ENCODE results near the gene ALAD.
"Not testable (repeated sequence)": the region's sequence is repeated elsewhere in the genome, so short reads cannot be mapped to it uniquely, and the experiment has no call there.

Gene ALAD

DNA sequence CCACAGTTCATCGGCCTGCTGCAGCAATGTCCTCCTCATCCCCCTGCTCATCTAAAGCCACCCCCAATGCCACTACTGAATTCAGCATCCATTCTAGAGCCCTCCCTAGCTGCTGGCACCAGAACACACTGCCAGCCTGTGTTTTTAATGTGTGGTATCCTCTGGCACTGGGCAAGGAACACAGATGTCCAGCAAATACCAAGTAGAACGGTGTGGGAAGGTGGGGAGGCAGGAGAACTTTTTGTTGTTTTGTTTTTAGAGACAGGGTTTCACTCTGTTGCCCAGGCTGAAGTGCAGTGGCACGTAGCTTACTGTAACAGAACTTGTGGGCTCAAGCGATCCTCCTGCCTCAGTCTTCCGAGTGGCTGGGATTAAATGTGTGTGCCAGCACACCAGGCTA, 29.0 kb downstream of the ALAD start:
- no peak for DNase-seq

DNA sequence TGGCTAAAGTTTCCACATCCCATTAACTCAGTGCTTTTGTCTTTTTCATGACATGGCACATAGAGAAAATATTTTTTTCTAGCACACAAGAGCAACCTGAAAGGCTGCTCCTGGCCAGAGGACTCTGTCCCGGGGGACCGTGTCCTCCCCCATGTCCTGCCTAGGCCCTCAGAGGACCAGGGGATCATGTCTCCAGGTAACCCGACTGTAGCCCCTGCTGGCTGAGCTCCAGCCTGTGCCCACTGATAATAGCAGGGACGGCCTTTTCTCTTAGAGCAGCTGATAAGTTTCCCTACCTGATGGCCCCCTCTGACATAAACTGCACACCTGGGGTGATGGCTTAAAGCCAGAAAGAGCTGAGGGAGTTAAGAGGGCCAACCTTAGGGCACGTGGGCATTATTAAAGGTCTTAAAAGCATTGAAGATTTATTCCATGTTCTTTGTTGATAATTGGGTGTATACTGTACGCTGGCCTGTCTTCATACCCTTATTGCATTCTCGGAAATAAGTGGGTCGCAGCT, 30.2 kb downstream of the ALAD start:
- DNase-seq, result no peak

DNA sequence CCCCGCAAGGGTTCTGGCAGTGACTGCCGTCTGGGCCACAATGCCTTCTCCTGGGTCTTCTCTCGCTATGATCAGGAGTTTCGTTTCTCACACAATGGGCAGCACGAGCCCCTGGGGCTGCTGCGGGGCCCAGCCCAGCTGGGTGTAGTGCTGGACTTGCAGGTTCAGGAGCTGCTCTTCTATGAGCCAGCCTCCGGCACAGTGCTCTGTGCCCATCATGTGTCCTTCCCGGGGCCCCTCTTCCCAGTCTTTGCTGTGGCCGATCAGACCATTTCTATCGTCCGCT, 31.3 kb downstream of the ALAD start:
- no peak for DNase-seq

DNA sequence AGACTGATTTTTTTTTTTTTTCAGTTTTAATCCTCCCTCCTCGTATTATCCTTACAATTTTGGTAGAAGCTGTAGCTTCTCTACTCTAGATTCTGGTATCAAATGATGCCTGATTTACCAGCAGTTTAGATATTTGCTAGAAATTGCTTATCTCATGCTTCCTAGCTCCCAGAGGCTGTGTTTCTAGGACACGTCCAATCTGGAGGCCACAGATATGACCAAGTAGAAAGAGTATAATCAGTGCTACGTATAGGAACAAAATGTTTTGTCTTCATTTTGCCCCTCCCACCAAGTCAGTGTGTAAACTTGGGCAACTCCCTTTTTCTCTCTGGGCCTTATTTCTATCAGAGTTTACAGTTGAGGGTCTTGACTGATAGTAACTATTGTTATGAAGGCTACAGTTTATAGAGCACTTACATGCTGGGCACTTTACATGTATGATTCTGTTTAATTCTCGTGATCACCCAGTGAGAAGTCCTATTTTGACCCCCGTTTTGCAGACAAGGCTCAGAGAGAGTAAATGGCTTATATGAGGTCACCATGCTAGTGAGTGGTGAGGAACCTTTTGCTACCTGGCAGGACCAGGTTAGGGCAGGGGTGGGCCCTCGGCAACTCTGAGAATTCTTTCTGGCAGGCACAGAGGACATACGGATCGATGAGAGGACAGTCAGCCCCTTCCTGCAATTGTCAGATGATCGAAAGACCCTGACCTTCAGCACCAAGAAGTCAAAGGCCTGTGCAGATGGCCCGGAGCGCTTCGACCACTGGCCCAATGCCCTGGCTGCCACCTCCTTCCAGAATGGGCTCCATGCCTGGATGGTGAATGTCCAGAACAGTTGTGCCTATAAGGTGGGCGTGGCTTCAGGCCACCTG, 31.9 kb downstream of the ALAD start:
- DNase-seq, result no peak

DNA sequence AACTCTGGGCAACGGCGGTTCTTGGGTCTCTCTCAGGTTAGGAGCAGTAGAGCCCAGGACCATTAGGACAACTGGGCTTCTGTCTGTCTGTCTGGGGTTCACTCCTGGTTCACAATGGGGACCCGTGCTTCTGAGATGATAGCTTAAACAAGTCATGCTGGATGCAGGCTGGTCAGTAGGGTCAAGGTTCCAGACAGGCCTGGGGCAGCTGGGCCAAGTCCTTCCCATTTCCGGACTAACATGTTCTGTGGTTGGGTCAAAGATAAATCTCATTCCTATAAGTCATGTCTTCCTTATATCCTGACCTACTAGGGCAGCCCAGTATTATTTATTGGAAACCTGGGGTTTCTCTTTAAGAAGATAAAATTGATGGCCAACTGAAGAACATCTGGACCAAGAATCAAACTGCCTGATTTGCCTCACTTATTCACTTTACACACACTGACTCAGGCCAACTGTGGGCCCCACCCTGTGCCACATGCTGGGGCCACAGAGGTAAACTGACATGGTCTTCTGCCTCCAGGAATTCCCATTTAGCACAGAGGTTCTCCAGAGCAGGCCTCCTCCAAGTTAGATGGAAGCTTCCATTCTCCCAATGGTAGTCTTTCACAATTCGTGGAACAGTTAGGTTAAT, 32.6 kb downstream of the ALAD start:
- DNase-seq, result no peak

DNA sequence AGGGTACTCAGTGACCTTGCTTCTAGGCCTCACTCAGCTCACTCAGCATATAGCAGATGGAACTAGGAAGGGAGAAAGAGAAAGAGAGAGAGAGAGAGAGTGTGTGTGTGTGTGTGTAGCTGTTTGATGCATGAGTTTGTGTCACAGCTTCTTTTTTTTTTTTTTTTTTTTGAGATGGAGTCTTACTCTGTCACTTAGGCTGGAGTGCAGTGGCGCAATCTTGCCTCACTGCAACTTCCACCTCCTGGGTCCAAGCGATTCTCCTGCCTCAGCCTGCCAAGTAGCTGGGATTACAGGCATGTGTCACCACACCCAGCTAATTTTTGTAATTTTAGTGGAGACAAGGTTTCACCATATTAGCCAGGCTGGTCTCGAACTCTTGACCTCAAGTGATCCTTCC, 35.4 kb downstream of the ALAD start:
- DNase-seq, result not testable (repeated sequence)

DNA sequence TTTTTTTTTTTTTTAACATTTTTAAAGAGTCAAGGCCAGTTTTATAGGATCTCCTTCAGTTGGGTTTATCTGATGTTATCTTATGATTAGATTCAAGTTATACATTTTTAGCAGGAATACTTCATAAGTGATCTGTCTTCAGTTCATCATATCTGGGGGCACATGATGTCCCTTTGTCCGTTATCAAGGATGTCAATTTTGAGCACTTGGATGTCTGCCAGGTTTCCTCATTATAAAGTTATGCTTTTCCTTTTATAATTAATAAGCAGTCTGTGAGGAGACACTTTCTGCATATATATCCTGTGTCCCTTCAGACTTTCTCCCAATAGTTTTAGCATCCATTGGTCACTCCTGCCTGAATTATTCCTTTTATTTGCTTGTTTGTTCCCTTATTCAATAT, 36.1 kb downstream of the ALAD start:
- DNase-seq, result no peak

DNA sequence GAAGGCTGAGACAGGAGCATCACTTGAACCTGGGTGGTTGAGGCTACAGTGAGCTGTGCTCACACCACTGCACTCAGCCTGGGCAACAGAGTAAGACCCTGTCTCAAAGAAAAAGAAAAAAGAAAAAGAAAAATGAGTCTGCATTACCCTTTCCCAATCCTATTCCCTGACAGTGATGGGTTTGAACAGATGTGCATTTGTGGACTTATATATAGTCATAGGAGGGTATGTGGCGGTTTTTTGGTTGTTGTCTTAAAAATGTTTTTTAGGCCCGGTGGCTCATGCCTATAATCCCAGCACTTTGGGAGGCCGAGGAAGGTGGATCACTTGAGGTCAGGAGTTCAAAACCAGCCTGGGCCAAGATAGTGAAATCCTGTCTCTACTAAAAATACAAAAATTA, 37.7 kb downstream of the ALAD start:
- no peak for DNase-seq

DNA sequence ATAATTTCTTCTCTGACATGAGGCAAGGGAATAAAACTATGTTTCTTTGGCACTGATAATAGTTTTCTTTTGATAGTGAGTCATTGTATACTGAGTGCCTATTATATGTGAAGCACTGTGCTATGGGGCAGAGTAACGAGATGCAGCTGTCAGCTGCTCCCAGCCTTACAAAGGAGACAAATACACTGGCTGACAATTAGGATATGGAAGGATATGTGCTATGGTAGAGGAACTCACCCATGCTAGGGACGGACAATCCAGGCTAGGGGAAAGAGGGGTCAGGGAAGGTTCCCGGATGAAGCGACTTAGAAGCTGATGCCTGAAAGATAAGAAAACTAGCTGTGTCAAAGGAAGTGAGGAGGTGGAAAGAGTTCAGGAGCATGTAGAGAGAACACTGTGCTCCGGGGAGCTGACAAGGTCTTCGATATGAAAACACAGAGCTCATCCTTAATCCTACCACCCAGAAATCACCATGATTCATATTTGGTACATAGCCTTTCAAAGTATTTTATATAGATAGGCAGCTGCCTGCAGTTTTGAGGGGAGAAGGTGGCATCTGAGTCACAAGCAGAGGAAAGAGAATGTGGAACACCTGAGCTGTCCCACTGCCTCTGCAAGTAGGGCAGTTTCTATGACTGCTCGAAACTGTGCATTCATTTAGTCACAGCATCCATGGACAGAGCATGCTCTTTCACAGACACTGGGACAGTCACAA, 39.6 kb downstream of the ALAD start:
- peak; percentile 1 for DNase-seq

DNA sequence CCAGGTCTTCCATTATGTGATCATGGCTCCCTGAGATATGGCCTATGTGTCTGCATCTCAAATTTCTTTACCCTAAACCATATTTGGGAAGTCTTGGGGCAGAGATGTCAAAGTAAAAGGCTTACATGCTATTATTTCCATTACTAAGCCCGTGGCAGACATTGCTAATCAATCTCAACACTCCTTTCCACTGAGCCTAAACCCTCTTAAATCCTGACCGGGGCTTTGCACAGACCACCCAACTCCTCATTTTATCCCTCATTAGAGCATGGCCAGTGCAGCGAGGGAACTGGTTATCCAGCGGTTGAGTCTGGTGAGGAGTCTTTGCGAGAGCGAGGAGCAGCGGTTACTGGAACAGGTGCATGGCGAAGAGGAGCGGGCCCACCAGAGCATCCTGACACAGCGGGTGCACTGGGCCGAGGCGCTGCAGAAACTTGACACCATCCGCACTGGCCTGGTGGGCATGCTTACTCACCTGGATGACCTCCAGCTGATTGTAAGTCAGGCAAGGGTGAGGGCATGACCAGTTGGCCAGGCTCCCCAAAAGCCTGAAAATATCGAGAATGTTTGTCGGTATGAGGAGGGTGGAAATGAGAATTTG, 40.7 kb downstream of the ALAD start:
- no peak for DNase-seq

DNA sequence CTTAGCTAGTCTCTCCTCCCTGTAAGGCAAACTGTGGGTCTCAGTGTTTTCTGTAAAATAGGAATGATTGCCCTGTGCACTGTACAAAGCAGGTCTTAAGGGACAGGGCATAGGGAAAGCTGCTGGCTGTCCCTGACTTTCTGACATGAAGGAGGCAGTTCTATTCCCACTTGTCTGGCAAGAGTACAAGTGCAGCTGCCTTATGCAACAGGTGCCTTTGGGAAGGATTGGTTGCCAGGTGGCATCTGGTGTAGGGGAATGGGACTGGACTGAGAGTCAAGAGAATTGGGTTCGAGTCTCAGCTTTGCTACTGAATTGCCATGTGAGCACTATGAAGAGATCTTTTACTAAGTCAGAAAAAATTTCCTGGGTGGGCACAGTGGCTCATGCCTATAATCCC, 41.7 kb downstream of the ALAD start:
- no peak for DNase-seq

DNA sequence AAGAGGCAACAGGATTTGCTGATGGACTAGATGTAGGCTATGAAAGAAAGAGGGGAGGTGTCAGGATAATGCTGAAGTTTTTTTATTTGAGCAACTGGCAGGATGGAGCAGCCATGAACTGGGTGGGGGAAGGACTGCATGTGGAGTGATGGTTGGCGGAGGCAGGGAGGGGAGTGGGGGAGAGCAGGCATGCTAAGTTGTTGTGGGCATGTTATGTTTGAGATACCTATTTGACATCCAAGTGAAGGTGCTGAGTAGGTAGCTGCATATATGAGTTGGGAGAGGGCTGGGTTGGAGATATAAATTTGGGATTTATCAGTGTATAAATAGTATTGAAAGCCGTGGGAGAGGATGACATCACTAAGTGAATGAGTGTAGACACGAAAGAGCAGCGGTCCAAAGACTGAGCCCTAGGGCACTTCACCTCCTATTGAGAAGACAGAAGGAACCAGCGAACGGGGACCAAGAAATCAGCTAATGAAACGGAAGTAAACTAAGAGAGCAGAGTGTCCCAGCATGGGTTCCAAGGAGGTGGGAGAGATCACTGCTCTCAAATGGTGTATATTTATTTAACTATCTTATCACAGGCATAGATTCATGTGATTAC, 44.3 kb downstream of the ALAD start:
- DNase-seq, result no peak

DNA sequence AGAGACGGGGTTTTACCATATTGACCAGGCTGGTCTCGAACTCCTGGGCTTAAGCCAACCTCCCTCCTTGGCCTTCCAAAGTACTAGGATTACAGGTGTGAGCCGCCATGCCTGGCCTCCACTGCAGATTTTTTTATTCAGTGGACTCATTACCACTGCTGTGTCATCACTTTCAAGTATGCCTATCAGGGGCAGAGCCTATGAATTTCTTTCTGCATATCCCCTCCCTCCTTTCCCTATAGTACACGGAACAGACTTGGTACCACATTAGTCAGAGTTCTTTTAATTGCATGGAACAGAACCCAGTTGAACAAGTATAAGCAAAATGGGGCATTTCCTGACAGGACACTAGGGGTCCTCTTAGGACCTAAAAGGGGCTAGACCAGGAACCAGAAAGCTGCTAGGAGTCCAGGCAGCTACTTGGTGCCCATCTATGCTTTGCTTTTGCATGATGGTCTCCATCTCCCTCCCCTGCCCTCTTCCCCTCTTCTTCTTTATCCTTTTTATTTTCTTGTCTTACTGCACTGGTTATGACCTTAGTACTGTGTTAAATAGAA, 46.0 kb downstream of the ALAD start:
- no peak for DNase-seq

DNA sequence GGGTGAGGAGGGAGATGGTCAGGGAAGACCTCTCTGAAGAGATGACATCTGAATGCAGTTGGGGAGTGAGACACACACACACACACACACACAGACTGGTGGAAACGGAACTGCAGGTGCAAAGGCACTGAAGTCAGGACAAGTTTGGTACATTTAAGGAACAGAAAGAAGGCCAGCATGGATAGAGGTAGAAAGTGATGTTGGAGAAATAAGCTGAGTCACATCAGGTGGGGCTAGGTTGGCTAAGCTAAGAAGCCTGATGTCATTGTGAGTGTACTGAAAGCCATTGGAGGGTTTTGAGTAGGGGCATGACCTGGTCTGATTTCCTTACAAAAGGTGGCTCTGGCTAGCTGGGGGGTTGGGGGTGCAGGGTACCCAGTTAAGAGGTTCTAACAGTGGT, 48.7 kb downstream of the ALAD start:
- no peak for DNase-seq

DNA sequence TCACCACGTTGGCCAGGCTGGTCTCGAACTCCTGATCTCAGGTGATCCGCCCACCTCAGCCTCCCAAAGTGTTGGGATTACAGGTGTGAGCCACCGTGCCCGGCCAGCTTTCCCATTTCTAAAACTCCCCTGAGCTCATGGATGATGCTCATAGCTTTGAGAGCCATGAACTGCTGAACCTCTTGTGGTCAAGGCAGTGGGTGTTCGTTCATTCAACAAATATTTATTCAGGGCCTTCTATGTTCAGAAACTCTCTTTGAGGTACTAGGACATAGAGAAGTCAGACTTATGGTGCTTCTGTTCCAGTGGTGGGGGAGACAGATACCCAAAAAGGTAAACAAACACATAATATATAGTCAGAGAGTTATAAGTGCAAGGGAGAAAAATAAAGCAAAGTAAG, 49.1 kb downstream of the ALAD start:
- DNase-seq, result no peak

DNA sequence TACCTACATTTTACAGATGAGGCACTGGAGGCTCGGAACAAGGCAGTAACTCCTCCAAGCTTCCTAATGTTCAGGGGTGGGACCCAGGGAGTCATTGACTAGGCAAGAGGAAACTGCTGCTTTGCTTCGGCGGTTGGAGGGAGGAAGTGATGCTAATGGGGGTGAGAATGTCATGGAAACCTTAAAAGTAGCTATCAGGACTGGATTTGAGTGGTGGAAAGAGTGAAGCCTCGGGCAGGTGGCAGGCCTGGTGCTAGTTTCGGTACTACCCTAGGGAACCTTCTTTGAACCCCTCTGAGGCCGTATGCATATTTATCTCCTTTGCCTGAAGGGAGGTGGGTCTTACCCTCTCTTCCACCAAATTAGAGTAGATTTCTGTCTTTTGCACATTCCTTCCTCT, 50.1 kb downstream of the ALAD start:
- DNase-seq, result no peak

DNA sequence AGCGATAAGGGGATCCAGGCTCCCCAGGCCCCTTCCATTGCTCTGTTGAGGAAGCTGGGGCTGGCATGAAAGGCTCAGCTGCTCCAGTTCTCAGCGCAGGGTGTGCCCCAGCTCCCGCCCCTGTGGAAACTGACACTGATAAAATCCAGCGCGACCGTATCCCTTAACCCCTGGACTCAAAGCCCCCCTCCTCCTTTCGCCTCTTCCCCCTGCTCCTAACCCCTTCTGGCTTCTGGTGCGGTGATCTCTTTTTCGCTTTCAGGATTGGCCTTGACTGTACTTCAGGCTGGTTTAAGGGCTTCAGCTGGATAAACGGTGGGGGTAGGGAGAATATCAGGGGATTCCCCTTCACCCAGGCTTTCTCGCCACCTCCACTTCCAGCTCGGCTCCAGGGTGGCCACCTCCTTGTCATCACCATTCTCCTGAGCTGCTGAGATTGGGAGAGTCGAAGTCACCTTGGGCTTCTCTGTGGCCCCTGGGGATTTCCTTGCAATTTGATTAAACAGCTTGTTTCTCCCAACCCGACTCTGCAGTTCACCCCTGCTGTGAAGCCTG, 50.9 kb downstream of the ALAD start:
- DNase-seq, result no peak

DNA sequence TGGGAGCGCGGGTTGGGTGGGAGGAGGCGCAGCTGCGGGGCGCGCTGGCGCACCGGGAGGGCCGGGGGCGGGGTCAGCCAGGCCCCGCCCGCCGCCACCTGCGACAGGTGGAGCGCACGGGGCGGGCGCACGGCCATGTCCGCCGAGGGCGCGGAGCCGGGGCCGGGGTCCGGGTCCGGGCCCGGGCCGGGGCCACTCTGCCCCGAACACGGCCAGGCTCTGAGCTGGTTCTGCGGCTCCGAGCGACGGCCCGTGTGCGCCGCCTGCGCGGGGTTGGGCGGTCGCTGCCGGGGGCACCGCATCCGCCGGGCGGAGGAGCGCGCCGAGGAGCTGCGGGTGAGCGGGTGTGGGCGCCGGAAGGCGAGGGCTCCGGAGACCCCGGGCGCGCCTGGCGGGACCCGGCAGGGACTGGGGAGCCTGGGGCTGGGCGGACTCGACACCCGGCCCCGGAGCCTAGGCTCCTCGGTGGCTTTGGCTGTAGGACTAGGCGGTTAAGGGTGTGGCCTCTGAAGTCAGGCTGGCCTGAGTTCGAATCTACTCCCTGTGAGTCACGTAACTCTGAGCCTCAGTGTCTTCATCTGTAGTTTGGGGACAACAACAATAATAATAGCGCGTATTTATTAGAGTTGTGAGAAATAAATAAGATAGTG, 51.5 kb downstream of the ALAD start, which contains the start of gene BSPRY:
Gene BSPRY (plus strand): TSS at position 97 of the 650 bp plus-strand sequence. CDS start 39 bp downstream, at position 136.
- no peak for DNase-seq

DNA sequence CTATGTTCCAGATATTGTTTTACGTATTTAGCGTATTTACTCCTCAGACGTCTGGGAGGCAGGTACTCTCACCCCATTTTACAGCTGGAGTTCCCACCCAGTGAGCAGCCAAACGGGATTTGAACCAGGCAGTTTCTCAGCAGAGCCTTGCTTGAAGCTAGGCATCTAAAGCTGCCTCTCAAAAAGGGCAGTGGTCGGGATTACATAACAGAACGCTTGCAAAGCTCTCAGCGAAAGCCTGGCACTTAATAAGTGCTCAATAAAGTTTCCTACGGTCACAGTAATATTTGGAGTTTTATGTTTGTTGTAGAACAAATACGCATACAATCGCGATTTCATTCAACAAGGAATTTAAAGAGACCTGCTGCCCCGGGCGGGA, 52.0 kb downstream of the ALAD start:
- no peak for DNase-seq

DNA sequence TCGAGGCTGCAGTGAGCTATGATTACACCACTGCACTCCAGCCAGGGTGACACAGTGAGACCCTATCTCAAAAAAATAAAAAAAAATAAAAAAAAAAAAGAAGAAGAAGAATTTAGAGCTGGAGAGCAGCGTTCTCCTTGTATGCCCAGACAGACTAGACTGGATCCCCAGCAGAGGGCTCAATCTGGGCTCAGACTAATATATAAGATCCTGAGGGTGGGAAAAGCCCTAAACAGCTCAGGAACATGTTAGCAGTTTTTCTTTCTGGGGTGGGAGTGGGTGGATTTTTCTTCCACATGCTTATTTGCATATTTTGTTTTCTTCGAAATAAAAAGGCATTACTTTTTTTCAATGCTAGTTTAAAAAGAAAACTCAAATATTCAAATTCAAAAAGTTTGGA, 52.6 kb downstream of the ALAD start:
- no peak for DNase-seq

DNA sequence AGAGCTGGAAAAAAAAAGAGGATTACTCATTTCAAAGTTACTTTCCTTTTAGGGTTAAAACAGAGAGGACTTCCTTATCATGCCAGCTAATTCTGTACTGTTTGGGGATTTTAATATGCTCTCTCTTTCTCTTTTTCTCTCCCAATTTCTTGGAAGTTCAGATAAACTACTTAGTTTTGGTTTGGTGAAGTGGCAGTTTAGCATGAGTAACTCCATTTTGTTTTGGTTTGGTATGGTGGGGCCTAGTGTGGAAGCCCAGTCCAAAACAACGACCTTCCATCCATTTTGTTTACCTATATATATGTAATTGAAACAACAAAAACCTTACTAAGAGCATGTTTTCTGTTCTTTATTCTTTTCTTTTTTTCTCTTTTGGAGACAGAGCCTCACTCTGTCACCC, 55.4 kb downstream of the ALAD start:
- DNase-seq, result no peak

DNA sequence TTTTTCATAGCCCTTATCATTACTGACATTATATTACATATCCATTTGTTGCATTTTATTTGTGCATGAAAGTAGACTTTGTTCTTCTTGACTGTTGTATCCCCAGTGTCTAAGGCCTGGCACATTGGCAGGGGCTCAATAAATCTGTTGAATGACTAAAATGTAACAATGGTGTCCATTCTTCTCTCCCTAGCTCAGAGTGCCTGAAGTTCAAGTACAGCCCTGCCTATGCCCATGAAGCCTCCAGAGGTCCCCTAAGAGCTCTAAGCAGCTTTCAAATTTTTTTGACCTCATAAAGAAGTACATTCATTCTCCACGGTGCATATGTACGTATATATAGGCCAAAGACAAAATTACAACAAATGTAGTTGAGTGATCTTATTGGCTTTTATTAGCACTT, 55.9 kb downstream of the ALAD start:
- no peak for DNase-seq

Data from NCI-H1436 treated with DMSO at 0.1 percent for 48 hours (cell line).